HG03378 (cell line): ENCODE results near the gene CLCN3.
"Not testable (repeated sequence)": the region's sequence is repeated elsewhere in the genome, so short reads cannot be mapped to it uniquely, and the experiment has no call there.

Experiments used
- ATAC-seq: cut with Tn5 transposase; IDR thresholded peaks from one replicate; pipeline ENCODE4 v1.9.1; 2021; ENCODE audit warnings: mild to moderate bottlenecking, moderate library complexity; ENCODE audit not compliant: unreplicated experiment

The CLCN3 gene

DNA sequence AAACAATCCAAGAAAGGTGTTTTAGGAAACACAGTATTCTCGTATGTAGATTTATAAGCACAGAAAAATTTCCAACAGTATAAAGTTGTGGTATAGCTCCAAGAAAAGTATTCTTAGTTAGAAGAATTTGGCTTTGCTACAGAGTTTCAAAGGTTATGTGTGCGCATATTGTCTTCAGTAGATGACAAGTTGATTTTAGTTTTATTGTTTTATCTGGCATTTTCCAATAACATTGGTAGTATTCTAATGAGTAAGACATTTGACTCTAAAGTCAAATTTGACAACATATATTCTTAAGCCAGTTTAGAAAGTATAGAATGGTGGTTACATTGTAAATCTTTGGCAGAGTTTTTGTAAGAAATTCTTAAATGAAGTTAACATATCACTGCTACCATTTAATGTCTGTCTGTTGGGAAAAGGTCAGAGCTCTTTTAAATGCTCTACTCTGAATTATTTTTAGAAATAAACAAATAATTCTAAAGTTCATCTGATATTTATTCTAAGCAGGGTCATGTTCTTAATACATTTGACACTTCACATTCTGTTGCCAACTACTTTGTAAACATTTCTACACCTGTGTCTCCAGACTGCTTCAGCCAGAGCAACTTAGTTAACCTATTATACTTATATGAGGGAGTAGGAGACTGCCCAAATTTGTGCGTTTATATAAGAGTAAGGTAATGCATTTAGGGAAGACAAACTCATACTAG lies 30.0 kb downstream of the CLCN3 start:
- ATAC-seq = no peak

DNA sequence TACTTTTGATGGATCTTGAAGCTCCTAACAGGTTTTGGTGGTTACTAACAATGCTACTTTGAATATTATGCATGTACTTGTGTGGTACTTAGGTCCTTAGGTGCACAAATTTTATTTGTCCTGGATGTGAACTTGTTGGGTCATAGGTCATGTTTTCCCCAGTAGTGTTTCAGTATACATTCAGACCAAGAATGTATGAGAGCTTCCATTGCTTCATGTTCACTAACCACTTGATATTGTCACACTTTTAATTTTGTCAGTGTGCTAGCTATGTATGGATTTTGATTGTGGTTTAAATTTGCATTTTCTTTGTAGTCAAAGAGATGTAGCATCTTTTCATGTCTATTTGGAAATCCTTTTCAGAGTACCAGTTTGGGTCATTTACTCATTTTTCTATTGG lies 32.2 kb downstream of the CLCN3 start:
- ATAC-seq = no peak

DNA sequence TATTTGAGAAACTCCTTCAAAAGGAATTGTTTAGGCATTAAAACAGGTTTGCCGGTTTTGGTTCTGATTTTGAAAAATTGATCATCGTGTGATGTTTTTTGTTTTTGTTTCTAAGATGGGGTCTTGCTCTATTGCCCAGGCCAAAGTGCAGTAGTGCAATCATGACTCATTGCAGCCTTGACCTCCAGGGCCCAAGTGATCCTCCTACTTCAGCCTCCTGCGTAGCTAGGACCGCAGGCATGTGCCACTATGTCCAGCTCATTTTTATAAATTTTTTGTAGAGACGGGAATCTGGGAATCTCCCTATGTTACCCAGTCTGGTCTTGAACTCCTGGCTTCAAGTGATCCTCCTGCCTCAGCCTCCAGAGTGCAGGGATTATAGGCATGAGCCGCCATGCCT lies 35.0 kb downstream of the CLCN3 start:
- no peak for ATAC-seq

DNA sequence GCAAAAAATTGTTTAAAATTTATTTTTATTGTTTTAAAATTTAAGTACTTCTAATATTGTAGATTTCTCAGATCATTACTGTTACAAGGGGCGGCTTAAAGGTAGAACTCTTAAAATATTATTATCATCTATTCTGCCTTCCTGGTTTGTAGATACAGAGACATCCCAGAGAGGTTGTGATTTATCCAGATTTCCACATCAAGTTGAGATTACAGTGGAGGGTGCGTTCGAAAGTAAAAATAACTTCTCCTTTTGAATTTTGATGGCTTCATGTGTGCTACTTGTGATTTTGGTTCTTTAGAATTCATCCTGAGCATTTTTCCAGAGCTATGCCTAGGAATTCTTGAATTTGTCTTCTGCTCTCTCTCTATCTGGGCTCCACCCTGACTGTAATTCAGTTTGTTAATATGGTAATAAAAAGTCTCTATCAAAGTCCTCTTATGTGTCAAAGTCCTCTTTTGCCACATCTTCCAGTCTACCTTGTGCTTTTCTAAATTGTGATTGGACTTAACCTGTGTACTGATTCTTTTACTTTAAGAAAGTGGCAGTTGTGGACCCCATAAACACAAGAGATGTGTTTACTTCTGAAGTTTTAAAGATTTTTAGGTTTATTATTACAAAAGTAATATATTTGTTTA lies 37.2 kb downstream of the CLCN3 start:
- no peak for ATAC-seq

DNA sequence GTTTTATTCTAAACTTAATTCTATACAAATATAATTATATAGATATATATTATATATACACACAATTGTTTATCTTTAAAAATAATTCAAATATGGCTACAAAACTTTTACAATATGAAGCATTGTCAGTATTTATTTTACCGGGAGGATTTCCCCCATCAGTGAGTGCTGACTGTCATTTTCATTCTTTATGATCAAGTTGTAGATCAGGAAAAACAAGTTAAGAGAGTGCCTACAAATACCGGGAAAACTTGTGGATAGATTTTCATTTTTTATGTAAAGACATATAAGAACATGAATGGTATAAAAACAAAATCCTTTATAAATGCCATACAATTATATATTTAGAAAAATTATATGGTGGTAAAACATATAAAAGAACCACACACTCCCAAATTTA lies 37.8 kb downstream of the CLCN3 start:
- no peak for ATAC-seq

DNA sequence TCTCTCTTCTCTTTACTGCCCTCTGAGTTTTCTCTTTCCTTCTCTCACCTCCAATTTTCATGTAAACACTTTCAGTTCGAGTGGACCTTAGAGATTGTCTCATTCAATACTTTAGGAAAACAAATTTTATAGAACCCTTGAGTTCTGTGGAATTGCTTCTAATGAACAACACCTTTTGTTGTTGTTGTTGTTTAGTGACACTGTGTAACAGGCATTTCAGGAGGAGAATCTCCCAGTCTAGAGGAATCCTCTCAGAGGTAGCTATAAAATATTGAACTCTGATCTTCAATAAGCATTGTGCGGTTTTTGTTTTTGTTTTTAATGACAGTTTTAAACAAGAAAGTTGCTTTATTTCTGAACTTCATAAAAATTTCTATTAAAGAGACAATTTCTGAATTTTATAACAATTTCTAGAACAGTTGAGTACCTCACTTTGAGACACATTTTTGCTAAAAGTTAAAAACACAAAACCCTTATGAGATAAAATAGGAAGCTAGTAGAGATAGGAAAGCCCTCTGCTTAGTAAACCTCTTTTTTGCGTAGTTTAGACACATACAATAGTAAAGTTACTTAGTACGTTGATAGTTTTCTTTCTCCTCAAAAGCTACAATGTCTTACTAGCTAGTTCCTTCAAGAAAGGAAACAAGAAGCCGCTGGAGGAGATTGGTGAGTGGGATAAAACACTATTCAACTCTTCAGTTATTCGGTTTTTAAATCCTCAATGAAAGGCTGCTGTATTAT lies 38.8 kb downstream of the CLCN3 start:
- ATAC-seq = no peak

DNA sequence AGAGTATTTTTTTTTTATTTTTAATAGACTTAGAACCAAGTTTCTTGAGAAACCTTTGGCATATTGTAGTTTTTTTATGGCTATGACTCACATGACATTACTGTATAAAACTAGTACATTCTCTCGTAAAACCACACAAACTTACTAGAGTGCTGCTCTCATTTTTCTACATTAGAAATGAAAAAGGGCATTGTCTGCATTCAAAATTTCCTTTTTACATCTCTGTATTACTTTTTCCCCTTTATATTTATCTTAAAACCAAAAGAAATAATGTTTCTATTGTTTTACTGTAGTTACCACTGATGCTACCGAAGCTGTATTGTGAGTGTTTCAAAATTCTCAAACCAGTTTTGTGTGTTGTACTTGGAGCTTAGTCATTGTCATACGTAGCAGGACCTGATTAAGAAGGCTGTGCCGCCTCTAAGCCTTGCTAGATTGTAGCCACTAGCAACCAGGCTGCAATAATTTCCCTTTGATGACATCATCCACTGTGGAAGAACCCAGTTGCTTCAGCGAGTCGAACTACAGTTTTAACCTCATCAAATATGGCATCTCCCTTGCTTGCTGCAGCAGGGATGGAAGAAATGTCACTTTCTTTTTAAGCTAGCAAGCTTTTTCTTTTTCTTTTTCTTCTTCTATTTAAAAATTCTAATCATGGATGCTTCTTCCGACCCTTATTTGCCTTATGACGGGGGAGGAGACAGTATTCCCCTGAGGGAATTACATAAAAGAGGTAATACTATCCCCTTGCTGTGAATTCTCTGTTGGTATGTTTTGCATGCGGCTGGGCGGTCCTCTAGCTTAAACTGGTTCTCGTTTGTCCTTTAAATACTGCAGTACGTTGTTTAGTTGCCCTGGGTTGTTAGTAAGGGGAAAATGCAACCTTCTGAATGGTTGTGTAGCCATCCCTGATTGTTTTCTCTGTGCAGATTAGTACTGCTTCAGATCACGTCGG lies 39.6 kb downstream of the CLCN3 start:
- peak; percentile 97 for ATAC-seq

DNA sequence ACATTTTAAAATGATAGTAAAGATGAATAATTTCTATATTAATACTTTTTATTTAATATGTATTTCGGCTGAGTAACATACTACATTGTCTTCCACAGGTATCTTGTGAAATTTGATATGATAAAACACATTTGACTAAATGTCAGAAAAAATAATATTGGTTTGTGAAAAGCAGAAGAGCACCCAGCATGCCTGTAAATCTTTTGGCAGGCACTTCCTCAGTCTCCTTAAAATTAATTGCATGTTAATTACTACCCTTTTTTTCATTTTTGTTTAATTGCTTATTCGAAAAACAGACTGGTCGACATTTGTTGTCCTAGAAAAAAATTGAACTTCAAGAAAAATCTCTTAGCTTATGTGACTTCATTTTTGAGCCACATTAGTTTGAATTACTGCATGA lies 40.6 kb downstream of the CLCN3 start:
- no peak for ATAC-seq

DNA sequence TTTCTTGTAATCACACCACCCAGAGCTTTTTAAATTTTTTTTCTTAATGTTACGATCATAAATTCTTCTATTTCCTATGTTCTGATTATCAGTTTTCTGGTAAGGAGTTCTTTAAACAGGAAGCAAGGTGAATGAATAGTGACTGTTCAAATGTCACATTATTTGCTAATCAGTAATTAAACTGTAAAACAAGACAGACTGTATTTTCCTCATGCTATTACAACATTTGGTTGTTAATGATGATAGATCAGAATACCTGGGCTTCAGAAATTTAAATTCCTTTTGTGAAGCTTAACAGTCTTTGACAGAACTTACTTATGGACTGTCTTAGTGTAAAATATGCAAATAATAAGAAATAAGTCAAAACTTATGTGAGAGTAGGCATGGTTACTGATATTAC lies 41.4 kb downstream of the CLCN3 start:
- no peak for ATAC-seq

DNA sequence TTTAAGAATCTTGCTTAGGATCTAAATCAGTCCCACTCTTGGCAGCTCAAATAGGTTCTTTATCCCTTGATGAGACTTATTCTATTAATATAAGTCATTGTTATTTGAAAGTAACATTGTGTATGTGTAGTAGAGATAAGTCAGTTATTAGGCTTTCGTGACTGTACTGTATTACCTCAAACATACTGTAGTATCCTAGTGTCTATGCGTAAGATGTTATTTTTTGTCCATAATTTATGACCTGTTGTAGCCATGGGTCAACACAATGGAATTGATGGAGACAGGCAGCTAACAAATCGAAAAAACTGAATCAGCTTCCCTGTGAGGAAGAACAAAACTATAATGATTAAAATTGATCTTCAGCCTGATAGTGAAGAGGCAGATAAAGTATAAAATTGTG lies 41.8 kb downstream of the CLCN3 start:
- no peak for ATAC-seq

DNA sequence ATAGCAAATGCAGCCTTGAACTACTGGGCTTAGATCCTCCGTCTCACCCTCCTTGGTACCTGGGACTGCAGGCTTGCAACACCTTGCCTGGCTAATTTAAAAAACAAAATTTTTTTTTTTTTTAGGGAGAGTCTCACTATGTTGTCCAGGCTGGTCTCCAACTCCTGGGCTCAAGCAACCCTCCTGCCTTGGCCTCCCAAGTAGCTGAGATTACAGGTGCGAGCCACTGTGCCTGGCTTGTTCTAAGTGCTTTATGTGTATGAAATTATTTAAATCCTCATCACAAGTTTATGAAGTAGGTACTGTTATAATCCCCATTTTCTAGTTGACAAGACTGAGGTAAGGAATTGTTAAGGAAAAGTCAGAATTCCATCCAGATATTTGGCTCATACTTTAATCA lies 43.0 kb downstream of the CLCN3 start:
- ATAC-seq = no peak

DNA sequence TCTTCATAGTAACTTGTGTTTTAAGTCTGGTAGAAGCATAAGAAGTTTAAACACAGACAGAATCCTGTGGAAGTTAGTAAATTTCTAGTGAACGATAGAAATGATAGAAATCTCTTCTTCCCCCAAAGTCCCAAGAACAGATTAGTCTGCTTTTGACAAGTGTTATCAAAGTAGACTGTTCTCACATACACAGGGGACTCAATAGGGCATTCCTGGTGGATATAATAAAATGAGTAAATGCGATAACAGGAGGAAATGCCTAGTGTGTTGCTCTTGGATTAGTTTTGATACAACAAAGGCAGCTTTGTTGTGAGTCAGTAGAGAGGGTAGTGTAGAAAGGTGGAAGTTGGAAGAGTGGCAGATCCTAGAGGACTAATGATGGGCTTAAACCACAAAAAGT lies 43.5 kb downstream of the CLCN3 start:
- ATAC-seq = no peak

DNA sequence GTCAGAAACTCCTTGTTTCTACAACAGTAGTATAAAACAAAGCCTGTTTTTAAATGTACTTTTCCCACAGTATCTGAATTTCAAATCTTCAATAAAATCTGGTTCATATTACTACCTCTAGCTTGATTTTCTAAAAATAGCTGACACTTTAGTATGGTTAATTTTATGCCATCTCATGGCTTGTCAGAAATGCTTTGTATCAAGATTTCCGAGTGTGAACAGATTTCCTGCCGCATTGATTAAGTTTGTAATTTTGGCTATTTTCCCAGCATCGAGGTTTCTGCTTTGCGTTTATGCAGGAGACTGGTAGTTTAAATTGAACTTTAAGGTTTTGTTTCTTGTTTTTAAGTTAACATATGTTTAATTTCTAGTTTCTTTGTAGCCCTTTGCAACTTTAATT lies 44.2 kb downstream of the CLCN3 start:
- no peak for ATAC-seq

DNA sequence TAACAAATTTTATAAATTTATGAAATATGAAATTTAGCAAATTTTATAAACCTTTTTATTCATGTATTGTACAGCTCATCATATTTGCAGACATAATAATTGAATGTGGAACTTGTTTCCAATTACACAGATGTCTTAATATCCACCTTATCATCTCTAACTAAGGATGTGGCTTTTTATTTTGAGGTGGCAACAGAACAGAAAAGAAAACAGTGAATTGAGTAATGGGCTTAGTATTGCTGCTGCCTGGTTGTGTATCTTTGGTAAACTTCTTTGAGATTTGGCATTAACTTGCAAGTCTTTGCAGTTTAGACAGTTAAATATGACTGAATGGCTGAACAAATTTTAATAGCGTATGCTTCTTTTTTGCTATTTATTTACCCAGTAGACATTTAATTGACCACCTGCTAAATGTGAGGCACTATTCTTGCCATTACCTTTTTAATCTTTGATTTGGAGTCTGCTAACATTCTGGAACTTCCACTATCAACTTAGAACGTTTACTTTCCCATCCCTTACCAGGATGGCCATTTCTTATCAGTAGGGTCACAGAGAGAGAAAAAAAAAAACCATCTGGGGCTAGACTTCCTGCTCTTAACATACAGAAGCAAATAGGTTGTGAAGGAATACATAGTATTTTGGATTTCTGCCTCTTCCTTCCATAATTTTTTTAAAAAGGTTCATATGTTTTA lies 44.8 kb downstream of the CLCN3 start:
- ATAC-seq = no peak

DNA sequence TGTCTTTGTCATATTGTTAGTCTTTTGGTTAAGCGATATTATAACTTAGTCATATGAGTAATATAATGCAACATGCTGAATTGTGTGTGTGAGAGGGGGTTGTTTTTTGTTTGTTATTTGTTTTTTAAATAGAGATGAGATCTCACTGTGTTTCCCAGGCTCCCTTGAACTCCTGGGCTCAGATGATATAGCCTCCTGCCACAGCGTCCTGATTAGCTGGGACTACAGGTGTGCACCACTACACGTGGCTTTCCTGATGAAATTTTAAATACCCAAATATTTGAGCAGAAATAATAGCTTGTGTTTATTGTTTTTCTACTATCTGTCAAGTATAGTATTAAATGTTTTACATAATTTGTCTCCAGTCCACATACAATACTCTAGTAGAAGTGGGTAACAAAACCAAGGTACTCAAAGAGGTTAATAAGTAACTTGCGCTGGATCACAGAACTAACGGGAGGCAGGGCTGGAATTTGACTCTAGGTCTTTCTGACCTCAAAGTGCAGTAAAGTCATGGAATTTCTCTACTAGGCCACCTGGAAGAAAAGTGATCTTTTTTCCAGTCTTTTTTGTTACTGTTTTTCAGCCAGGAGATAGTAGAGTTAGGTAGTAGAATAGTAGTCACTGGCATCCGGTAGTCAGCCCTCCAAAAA lies 47.8 kb downstream of the CLCN3 start:
- ATAC-seq = no peak

DNA sequence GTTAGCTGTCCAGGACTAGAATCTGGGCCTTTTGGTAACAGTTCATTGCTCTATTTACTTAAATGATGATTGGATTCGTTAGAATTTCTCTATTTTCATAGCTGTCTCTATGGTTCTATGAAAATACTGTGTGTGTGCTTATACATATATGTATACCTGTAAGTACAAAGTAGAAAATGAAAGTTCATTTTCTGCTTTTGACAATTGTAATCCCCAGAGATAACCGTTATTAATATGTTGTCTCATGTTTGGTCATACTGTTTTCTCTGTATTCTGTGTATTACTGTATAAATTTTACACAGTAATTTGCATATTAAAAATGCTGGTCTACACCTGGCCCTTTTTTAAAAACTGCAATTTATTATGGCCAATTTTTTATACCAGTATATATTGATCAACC lies 55.4 kb downstream of the CLCN3 start:
- peak; percentile 88 for ATAC-seq

DNA sequence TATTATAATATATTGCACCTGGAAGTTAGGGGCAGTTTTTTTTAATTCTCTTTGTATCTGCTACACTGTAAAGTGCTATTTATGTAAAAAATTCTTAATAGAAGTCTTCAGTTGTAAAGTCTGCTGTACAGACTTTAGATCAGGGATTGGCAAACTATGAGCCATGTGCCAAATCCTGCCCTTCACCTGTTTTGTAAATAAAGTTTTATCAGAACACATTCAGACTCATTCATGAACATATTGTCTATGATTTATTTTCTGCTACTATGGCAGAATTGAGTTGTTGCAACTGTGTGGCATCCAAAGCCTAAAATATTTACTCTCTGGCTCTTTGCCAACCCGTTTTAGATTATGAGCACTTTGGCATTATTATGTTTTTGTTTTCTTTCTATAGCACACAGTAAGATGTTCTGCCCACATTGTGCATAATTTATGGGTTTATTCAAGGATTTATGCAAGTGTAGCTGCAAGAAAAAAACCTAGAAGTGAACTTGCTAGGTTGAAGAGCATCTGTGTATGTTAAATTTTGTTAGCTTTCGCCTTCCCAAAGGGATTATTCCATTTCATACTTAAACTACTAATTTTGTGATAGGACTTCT lies 56.9 kb downstream of the CLCN3 start:
- ATAC-seq = no peak

DNA sequence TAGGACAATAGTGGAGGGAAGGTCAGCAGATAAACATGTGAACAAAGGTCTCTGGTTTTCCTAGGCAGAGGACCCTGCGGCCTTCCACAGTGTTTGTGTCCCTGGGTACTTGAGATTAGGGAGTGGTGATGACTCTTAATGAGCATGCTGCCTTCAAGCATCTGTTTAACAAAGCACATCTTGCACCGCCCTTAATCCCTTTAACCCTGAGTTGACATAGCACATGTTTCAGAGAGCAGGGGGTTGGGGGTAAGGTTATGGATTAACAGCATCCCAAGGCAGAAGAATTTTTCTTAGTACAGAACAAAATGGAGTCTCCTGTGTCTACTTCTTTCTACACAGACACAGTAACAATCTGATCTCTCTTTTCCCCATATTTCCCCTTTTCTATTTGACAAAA lies 58.1 kb downstream of the CLCN3 start:
- ATAC-seq = not testable (repeated sequence)

DNA sequence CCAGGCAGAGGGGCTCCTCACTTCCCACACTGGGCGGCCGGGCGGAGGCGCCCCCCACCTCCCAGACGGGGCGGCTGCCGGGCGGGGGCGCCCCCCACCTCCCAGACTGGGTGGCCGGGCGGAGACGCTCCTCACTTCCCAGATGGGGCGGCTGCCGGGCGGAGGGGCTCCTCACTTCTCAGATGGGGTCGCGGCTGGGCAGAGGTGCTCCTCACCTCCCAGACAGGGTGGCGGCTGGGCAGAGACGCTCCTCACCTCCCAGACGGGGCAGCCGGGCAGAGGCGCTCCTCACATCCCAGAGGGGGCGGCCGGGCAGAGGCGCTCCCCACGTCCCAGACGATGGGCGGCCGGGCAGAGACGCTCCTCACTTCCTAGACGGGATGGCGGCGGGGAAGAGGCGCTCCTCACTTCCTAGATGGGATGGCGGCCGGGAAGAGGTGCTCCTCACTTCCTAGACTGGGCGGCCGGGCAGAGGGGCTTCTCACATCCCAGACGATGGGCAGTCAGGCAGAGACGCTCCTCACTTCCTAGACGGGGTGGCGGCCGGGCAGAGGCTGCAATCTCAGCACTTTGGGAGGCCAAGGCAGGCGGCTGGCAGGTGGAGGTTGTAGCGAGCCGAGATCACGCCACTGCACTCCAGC lies 58.7 kb downstream of the CLCN3 start:
- not testable (repeated sequence) for ATAC-seq
